K562 (cell line): ENCODE measurements around the gene AKR1A1. TPM values are rescaled to one million over a fixed set of nuclear protein-coding genes. Genes with fewer than 3 reads are reported as not detected.

ENCODE experiments used
- HDAC1 ChIP-seq, 2 experiments: fragments of 450-650 bp; IDR thresholded peaks; 2 replicates each; pipeline ENCODE4 v1.6.1; 2016 to 2017; ENCODE audit warnings: inconsistent platforms in 1 of 2, mild to moderate bottlenecking in 1 of 2, moderate library complexity in 1 of 2
- LEF1 ChIP-seq: fragments of 450-650 bp; IDR thresholded peaks from 2 replicates; pipeline ENCODE4 v1.6.1; 2016; ENCODE audit warnings: mild to moderate bottlenecking
- POLR2AphosphoS5 ChIP-seq: IDR thresholded peaks from 2 replicates; pipeline ENCODE4 v1.6.1; 2011; ENCODE audit warnings: mild to moderate bottlenecking, low read depth, low read length, moderate library complexity; ENCODE audit not compliant: control insufficient read depth, insufficient read depth
- RB1 ChIP-seq: fragments of 450-650 bp; IDR thresholded peaks from 2 replicates; pipeline ENCODE4 v1.6.1; 2017; ENCODE audit warnings: low read depth, mild to moderate bottlenecking
- RCOR1 ChIP-seq, 2 experiments: IDR thresholded peaks; 2 replicates each; pipeline ENCODE4 v1.6.1; 2012; ENCODE audit warnings: low read depth in 2 of 2, low read length in 2 of 2, borderline replicate concordance in 1 of 2, improper control_type of control experiment in 1 of 2
- SIN3B ChIP-seq: fragments of 450-650 bp; IDR thresholded peaks from 2 replicates; pipeline ENCODE4 v1.6.1; 2017; ENCODE audit warnings: low read depth, mild to moderate bottlenecking, moderate library complexity
- SRSF7 ChIP-seq: fragments of 200-400 bp; formaldehyde crosslinking; optimal IDR thresholded peaks from 2 replicates; pipeline ENCODE3; 2017; ENCODE audit warnings: mild to moderate bottlenecking, low read depth, low read length
- THRB ChIP-seq: fragments of 450-650 bp; formaldehyde crosslinking; conservative IDR thresholded peaks from 2 replicates; pipeline ENCODE4 v1.4.0; 2022; ENCODE audit warnings: mild to moderate bottlenecking, missing genetic modification characterization
- YBX1 ChIP-seq: fragments of 450-650 bp; IDR thresholded peaks from 2 replicates; pipeline ENCODE4 v1.7.1; 2016; ENCODE audit warnings: mild to moderate bottlenecking
- ZNF253 ChIP-seq: fragments of 250-450 bp; sonication (Bioruptor Pico); conservative IDR thresholded peaks from 2 replicates; pipeline ENCODE4 v1.6.1; 2021; ENCODE audit warnings: mild to moderate bottlenecking
- ZNF444 ChIP-seq: fragments of 250-450 bp; sonication (Bioruptor Pico); IDR thresholded peaks from 2 replicates; pipeline ENCODE4 v1.4.0; 2020; ENCODE audit warnings: mild to moderate bottlenecking, moderate library complexity
- ZNF609 ChIP-seq: sonication (generic); formaldehyde crosslinking; IDR thresholded peaks from 2 replicates; pipeline ENCODE4 v1.8.1; 2023; ENCODE audit warnings: missing genetic modification reagents, mild to moderate bottlenecking, borderline replicate concordance
- polyA plus RNA-seq, 8 experiments: library from polyadenylated mRNA; depleted of rRNA in 4 of 8; stranded (reverse) in 5 of 8; unstranded in 3 of 8; fragments of >200 nt; fragmentation: Nextera tagmentation in 2 of 8; fragmentation: Illumina TruSeq in 1 of 8; extraction: Ambion mirVana in 2 of 8; extraction: Trizol in 1 of 8; gene quantifications; 2 replicates each; pipeline versions ENCODE4 v1.2.1 to v1.2.3, GENCODE V29; 2011 to 2014; ENCODE audit warnings: inconsistent platforms in 1 of 8, missing spikeins in 1 of 8
- total RNA-seq, 7 experiments: library from RNA; depleted of rRNA in 6 of 7; stranded (reverse); fragments of >200 nt in 6 of 7; fragmentation: Illumina TruSeq in 2 of 7; extraction: Trizol in 2 of 7; gene quantifications; 2 replicates each; pipeline versions ENCODE4 v1.2.1 to v1.2.3, GENCODE V29; 2011 to 2021; ENCODE audit warnings: low replicate concordance in 1 of 7
- TF ChIP-seq, protein P1 (sequence below), 2 experiments: fragments of 450-650 bp; IDR thresholded peaks; 2 replicates each; pipeline ENCODE4 v1.6.1; 2016
- TF ChIP-seq, protein P2 (sequence below): fragments of 250-450 bp; sonication (Bioruptor Pico); IDR thresholded peaks from 2 replicates; pipeline ENCODE4 v1.5.0; 2020; ENCODE audit warnings: mild to moderate bottlenecking, borderline replicate concordance

AKR1A1 gene
- total and polyA plus RNA-seq, 9 of the 15 experiments (the other 6 are each of a cell fraction or from before 2014, with no cell fraction given), result 68.6 to 211 (median 132) TPM

GRCh38 chr1:45550401-45551351 is at the start of gene AKR1A1 (continued):
- TF ChIP-seq, protein P1, sequence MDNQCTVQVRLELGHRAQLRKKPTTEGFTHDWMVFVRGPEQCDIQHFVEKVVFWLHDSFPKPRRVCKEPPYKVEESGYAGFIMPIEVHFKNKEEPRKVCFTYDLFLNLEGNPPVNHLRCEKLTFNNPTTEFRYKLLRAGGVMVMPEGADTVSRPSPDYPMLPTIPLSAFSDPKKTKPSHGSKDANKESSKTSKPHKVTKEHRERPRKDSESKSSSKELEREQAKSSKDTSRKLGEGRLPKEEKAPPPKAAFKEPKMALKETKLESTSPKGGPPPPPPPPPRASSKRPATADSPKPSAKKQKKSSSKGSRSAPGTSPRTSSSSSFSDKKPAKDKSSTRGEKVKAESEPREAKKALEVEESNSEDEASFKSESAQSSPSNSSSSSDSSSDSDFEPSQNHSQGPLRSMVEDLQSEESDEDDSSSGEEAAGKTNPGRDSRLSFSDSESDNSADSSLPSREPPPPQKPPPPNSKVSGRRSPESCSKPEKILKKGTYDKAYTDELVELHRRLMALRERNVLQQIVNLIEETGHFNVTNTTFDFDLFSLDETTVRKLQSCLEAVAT (IDR thresholded peaks at IDR 0.05), result peak in 1 of 2 experiments; percentile 74; a peak in 2 of 4 replicates
- TF ChIP-seq YBX1 (no peak), SIN3B (peak; percentile 51; the same call in 1 of the 2 replicates), POLR2AphosphoS5 (peak; percentile 81), RB1 (peak; percentile 52), THRB (CRISPR knock-in tag) (no peak), LEF1 (0 out of 2 replicates have a peak, but pooled peaks have one; percentile 3), ZNF253 (CRISPR knock-in tag) (no peak), ZNF444 (CRISPR knock-in tag) (no peak), RCOR1 (IDR thresholded peaks at IDR 0.05; ENCODE audit: borderline replicate concordance in 1 of 2, low read depth in 2 of 2, low read length in 2 of 2) (no peak), SRSF7 (no peak), ZNF609 (CRISPR knock-in tag) (0 out of 2 replicates have a peak, but pooled peaks have one; percentile 59), HDAC1 (IDR thresholded peaks at IDR 0.05) (peak; percentile 43 to 99; a peak in 3 of 4 replicates)
- TF ChIP-seq, protein P2, sequence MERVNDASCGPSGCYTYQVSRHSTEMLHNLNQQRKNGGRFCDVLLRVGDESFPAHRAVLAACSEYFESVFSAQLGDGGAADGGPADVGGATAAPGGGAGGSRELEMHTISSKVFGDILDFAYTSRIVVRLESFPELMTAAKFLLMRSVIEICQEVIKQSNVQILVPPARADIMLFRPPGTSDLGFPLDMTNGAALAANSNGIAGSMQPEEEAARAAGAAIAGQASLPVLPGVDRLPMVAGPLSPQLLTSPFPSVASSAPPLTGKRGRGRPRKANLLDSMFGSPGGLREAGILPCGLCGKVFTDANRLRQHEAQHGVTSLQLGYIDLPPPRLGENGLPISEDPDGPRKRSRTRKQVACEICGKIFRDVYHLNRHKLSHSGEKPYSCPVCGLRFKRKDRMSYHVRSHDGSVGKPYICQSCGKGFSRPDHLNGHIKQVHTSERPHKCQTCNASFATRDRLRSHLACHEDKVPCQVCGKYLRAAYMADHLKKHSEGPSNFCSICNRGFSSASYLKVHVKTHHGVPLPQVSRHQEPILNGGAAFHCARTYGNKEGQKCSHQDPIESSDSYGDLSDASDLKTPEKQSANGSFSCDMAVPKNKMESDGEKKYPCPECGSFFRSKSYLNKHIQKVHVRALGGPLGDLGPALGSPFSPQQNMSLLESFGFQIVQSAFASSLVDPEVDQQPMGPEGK (CRISPR knock-in tag), result 0 out of 2 replicates have a peak, but pooled peaks have one; percentile 64
